ENCODE measurements around the gene SLC2A10. TPM values are rescaled to one million over a fixed set of nuclear protein-coding genes. Genes with fewer than 3 reads are reported as not detected.

SLC2A10 gene
- total RNA-seq, 4 donors from 2014 or later = 0.36 to 4.0 (median 2.4) TPM

DNA sequence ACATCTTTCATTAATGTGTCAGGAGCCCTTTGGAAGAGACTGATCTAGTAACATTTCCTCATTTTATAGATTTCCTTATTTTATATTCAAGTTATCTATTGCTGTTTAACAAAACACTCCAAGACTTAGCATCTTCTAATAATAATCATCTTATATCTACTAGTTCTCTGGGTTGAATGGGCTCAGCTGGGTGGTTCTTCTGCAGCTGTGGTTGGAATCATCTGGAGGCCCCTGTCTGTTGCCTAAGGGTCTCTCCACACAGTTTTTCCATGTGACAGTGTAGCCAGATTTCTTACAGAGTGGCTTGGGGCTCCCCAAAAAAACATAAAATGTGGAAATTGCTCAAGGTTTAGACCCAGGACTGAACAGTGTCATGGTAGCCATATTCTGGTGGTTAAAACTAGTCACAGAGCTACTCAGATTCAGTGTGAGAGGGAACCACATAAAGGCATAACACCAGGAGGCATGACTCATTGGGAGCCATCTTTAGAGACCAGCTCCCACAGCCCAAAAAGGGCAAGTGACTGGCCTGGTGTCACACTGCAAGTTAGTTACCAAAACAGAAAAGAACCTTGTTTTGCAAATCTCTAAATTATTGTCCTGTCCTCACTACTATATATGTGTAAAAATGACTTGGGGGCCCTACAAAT, 11.5 kb downstream of the SLC2A10 start:
- Histone ChIP-seq H3K27ac (no peak overlapping the region), H3K36me3 (no peaks in the 10 kb centered on the region), H3K27me3 (no peaks in the 10 kb centered on the region), H3K4me1 (no peaks in the 10 kb centered on the region), H3K9me3 (no peaks in the 10 kb centered on the region), H3K4me3 (no peak overlapping the region)
- in situ Hi-C loops (cut with MboI; ENCODE audit: low sequenced_read_pairs in 4 of 4) = no loop called here
- ATAC-seq (no peak), DNase-seq (no peak)
- intact Hi-C loops (cut with DNase I; ENCODE audit: low total_unique reads) = no loop called here
- no peak for TF ChIP-seq POLR2A (IDR thresholded peaks at IDR 0.05)
- TF ChIP-seq, protein P1, sequence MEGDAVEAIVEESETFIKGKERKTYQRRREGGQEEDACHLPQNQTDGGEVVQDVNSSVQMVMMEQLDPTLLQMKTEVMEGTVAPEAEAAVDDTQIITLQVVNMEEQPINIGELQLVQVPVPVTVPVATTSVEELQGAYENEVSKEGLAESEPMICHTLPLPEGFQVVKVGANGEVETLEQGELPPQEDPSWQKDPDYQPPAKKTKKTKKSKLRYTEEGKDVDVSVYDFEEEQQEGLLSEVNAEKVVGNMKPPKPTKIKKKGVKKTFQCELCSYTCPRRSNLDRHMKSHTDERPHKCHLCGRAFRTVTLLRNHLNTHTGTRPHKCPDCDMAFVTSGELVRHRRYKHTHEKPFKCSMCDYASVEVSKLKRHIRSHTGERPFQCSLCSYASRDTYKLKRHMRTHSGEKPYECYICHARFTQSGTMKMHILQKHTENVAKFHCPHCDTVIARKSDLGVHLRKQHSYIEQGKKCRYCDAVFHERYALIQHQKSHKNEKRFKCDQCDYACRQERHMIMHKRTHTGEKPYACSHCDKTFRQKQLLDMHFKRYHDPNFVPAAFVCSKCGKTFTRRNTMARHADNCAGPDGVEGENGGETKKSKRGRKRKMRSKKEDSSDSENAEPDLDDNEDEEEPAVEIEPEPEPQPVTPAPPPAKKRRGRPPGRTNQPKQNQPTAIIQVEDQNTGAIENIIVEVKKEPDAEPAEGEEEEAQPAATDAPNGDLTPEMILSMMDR (IDR thresholded peaks at IDR 0.05 in 4 of 5, conservative IDR thresholded peaks at IDR 0.05 in 1 of 5) = no peak

DNA sequence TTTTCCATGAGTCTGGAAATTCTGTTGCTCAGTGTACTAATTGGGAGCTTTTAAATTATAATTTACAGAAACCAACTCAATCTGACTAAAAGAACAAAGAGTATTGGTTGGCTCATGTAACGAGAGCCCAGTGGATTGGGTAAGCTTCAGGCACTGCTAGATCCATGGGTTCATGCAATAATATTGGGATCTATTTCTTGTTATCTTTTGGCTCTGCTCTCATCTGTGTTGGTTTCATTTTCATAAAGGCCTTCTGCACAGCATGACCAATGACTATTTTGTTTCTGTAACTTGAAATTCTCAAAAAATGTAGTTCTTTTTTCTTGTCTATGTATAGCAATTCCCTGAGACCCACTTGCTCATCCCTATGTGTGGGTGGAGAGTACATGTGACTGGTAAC, 12.0 kb downstream of the SLC2A10 start:
- no peaks in the 10 kb centered on the region for H3K27me3 ChIP-seq
- intact Hi-C loops (cut with DNase I; ENCODE audit: low total_unique reads) = no loop called here
- no peak overlapping the region for H3K4me3 ChIP-seq
- ATAC-seq (no peak), DNase-seq (no peak)
- H3K27ac ChIP-seq = no peak overlapping the region
- no peaks in the 10 kb centered on the region for H3K4me1 ChIP-seq
- H3K36me3 ChIP-seq = no peaks in the 10 kb centered on the region
- in situ Hi-C loops (cut with MboI; ENCODE audit: low sequenced_read_pairs in 4 of 4) = no loop called here
- H3K9me3 ChIP-seq = no peaks in the 10 kb centered on the region
- no peak for TF ChIP-seq POLR2A (IDR thresholded peaks at IDR 0.05)
- TF ChIP-seq, protein P1 (IDR thresholded peaks at IDR 0.05 in 4 of 5, conservative IDR thresholded peaks at IDR 0.05 in 1 of 5) = no peak

DNA sequence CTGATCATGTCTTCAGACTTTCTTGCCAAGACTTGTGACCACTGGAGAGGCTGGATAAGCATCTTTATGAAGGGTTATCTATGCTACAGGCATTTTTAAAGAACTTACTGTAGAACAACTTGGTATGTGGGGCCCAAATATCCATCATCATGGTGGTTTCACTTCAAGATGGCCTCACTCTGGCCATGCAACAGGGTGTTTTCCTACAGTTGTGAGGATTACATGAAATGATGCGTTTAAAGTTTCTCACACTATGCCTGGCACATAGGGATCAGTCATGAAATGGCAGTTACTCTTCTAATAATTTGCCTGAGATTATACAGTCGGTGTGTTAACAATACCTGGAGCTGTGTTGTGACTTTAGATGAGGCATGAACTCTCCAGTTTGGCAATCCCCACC, 13.0 kb downstream of the SLC2A10 start:
- H3K4me3 ChIP-seq = no peak overlapping the region
- H3K9me3 ChIP-seq = no peaks in the 10 kb centered on the region
- no peaks in the 10 kb centered on the region for H3K36me3 ChIP-seq
- H3K27me3 ChIP-seq = no peaks in the 10 kb centered on the region
- TF ChIP-seq, protein P1 (IDR thresholded peaks at IDR 0.05 in 4 of 5, conservative IDR thresholded peaks at IDR 0.05 in 1 of 5) = no peak
- no peak for TF ChIP-seq POLR2A (IDR thresholded peaks at IDR 0.05)
- no peak for ATAC-seq
- H3K4me1 ChIP-seq = no peaks in the 10 kb centered on the region
- H3K27ac ChIP-seq = no peak overlapping the region
- in situ Hi-C loops (cut with MboI; ENCODE audit: low sequenced_read_pairs in 4 of 4) = no loop called here
- DNase-seq = no peak
- intact Hi-C loops (cut with DNase I; ENCODE audit: low total_unique reads) = no loop called here

DNA sequence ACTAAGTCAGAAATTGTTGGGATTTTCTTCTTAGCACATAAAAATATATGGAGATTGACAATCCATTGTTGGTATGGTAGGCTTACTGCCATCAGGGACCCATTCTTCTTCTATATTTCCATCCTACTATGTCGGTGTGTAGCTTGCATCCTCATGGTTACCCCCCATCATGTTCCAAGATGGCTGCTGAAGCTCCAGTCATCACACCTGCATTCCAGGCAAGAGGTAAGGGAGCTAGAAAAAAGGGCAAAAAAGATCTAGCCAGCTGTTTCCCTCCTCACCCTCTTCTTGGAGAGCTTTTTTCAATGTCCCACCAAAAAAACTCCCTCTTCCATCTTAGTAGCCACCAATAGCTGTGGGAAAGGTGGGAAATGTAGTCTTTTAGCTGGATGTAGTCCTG, 13.6 kb downstream of the SLC2A10 start:
- Histone ChIP-seq H3K36me3 (no peaks in the 10 kb centered on the region), H3K4me1 (no peaks in the 10 kb centered on the region), H3K4me3 (no peak overlapping the region), H3K9me3 (no peaks in the 10 kb centered on the region), H3K27ac (no peak overlapping the region), H3K27me3 (no peaks in the 10 kb centered on the region)
- ATAC-seq = no peak
- no peak for DNase-seq
- intact Hi-C loops (cut with DNase I; ENCODE audit: low total_unique reads) (no loop called here), in situ Hi-C loops (cut with MboI; ENCODE audit: low sequenced_read_pairs in 4 of 4) (no loop called here)
- TF ChIP-seq, protein P1 (IDR thresholded peaks at IDR 0.05 in 4 of 5, conservative IDR thresholded peaks at IDR 0.05 in 1 of 5) = no peak
- no peak for TF ChIP-seq POLR2A (IDR thresholded peaks at IDR 0.05)
